Heart right ventricle (tissue), 16 donors: ENCODE data around the gene CREBBP. TPM values are rescaled to one million over a fixed set of nuclear protein-coding genes. Genes with fewer than 3 reads are reported as not detected.

Experiments
- ATAC-seq, 8 donors: fragments of 200-7000 bp; cut with Tn5 transposase; one replicate each; pipeline ENCODE4 v1.9.1; 2020; ENCODE audit warnings: mild to moderate bottlenecking in 8 of 8, moderate library complexity in 8 of 8, moderate number of reproducible peaks in 1 of 8
- DNase-seq, 2 donors: peaks; one replicate each; pipeline ENCODE4 v3.0.0-alpha.2; 2020
- H3K27ac ChIP-seq, 10 donors: fragments of 200-600 bp; sonication (generic) in 2 of 10; one replicate each; pipeline versions ENCODE4 v1.5.0 to v1.8.0; 2020 to 2022; ENCODE audit warnings: mild to moderate bottlenecking in 3 of 10
- H3K27me3 ChIP-seq, 7 donors: fragments of 200-600 bp; one replicate each; pipeline ENCODE4 v1.8.0; 2021 to 2022; ENCODE audit warnings: mild to moderate bottlenecking in 2 of 7
- H3K36me3 ChIP-seq, 9 donors: fragments of 200-600 bp; sonication (generic) in 1 of 9; one replicate each; pipeline versions ENCODE4 v1.5.0 to v1.8.0; 2020 to 2022; ENCODE audit warnings: mild to moderate bottlenecking in 2 of 9
- H3K4me1 ChIP-seq, 9 donors: fragments of 200-600 bp; sonication (generic) in 1 of 9; one replicate each; pipeline versions ENCODE4 v1.5.0 to v1.8.0; 2020 to 2022; ENCODE audit warnings: mild to moderate bottlenecking in 4 of 9
- H3K4me3 ChIP-seq, 10 donors: fragments of 200-600 bp; sonication (generic) in 2 of 10; one replicate each; pipeline versions ENCODE4 v1.5.0 to v1.8.0; 2020 to 2022; ENCODE audit warnings: mild to moderate bottlenecking in 7 of 10, moderate library complexity in 2 of 10
- H3K9me3 ChIP-seq, 11 donors: fragments of 200-600 bp in 10 of 11; sonication (generic) in 2 of 11; one replicate each; pipeline versions ENCODE4 v1.5.0 to v1.8.0; 2013 to 2022; ENCODE audit warnings: mild to moderate bottlenecking in 2 of 11, control low read depth in 1 of 11, moderate library complexity in 1 of 11
- WGBS, 2 donors: extraction: QIAGEN DNeasy Blood & Tissue Kit; methylation state at CpG; one replicate each; pipeline ENCODE4 v1.1.7; 2013; ENCODE audit warnings: inconsistent platforms in 1 of 2; 5-methylcytosine and 5-hydroxymethylcytosine counted together
- intact Hi-C, 10 donors: fragments of 100-400 bp; cut with DNase I; formaldehyde crosslinking; loops; one replicate each; pipeline versions ENCODE4 v1.11.1 to v1.14.2; 2022
- polyA plus RNA-seq, 2 donors: library from polyadenylated mRNA; stranded (reverse); fragments of 200-250 nt; gene quantifications; one replicate each; pipeline ENCODE4 v1.2.3, GENCODE V29; 2013
- total RNA-seq, 10 donors: library from RNA; stranded (reverse); fragmentation: NEBNext Ultra II Directional in 3 of 10; extraction: Animal tissue kit (Norgen Biotek cat#: 25700) in 3 of 10; gene quantifications; one replicate each; pipeline versions ENCODE4 v1.2.1 to v1.2.4, GENCODE V29; 2021 to 2023
- TF ChIP-seq, protein P1 (sequence below), 9 donors: fragments of 200-600 bp; sonication (generic) in 2 of 9; IDR thresholded peaks; one replicate each; pipeline versions ENCODE4 v1.5.0 to v1.8.0; 2021 to 2022; ENCODE audit warnings: antibody characterized with exemption in 9 of 9, mild to moderate bottlenecking in 5 of 9, moderate library complexity in 1 of 9
- donor health status: Arrhythmogenic right ventricular cardiomyopathy.
- donor health status: ischemic (EF 13 %, LVEDD 7.1; RV severe dilation, severe dysfunction).
- donor health status: healthy with polysubstance abuse.
- donor health status: DM: no; HTN: yes; CAD: no.
- donor health status: DM: no; HTN: no; CAD: no.
- donor health status: ischemic (EF 25% LVEDD 6.9; RV normal size, moderate dysfunction).
- donor health status: ischemic (EF 25% LVEDD 5.7; RV mildly dilated, moderate dysfunction).
- donor health status: healthy.
- donor health status: DM: yes; HTN: yes; CAD: no.
- donor health status: Ischemic cardiomyopathy.
- donor health status: ischemic (EF 35%, LVEDD 5.7; RV mildly dilated, moderate dysfunction).
- donor health status: nonischemic (EF 11% LVEDD 7.7; RV severe dilation, severe dysfunction).
- donor health status: DM: yes; HTN: yes; CAD: no.
- donor health status: PGD.
- donor health status: ischemic (EF 29% LVEDD 5.4; RV normal size, mild dysfunction).
- donor health status: nonischemic (EF 23%, LVEDD 6.1; RV moderate dilation, normal function).

Gene CREBBP
- total and polyA plus RNA-seq, 12 donors = 6.3 to 51.5 (median 41.0) TPM

DNA sequence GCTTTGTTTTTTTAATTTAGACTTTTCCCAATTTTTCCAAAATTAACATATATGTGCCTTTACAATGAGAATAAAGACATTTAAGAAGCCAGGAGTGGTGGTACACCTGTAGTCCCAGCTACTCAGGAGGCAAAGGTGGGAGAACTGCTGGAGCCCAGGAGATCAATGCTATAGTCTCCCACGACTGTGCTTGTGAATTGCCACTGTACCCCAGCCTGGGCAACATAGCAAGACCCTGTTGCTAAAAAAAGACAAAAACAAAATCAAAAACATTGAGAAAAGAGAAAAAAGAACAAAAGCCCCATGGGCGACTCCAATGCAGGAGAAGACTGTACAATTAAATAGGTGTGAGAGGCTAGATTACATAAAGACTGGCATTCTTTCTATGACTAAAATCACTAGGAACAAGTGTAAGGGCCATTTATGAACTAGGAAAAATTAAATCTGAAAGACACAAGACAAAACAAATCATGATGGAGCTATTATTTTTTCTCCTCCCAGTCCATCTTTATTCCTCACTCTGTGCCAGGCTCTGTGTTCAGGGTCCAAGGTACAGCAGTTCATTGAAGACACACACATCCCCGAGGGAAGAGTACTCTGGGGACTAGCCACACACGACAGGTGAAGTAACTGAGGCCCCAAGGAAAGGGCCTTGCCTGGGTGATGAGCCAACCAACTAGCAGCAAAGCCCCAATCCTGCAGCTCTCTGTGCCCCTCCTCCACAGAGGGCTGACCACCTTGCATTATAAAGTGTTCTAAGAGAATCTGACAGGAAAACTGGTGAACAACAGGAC, 79.8 kb downstream of the CREBBP start:
- Histone ChIP-seq H3K4me1 (peaks cover 0 to 84% (median 51%) of the 10 kb centered on the region in 9 donors), H3K4me3 (no peak overlapping the region), H3K27me3 (no peaks in the 10 kb centered on the region)

DNA sequence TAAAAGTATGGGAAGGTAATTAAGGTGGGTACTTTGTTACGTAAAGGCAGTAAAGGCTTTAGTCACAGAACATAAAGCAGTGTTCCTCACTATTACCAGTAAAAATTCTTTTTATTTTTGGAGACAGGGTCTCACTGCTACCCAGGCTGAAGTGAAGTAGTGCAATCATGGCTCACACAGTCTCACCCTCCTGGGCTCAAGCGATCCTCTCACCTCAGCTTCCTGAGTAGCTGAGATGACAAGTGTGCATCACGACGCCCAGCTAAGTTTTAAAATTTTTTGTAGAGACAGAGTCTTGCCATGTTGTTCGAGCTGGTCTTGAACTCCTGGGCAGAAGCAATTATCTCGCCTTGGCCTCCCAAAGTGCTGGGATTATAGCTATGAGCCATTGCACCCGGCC, 80.5 kb downstream of the CREBBP start:
- H3K27me3 ChIP-seq = no peaks in the 10 kb centered on the region
- H3K27ac ChIP-seq = no peak overlapping the region
- 84 to 86% methylated on average over 7 of the region's 7 CpGs for WGBS, 2 donors
- ATAC-seq (no peak), DNase-seq (no peak)
- intact Hi-C loops = no loop called here
- no peaks in the 10 kb centered on the region for H3K36me3 ChIP-seq
- H3K9me3 ChIP-seq = no peaks in the 10 kb centered on the region
- TF ChIP-seq, protein P1, sequence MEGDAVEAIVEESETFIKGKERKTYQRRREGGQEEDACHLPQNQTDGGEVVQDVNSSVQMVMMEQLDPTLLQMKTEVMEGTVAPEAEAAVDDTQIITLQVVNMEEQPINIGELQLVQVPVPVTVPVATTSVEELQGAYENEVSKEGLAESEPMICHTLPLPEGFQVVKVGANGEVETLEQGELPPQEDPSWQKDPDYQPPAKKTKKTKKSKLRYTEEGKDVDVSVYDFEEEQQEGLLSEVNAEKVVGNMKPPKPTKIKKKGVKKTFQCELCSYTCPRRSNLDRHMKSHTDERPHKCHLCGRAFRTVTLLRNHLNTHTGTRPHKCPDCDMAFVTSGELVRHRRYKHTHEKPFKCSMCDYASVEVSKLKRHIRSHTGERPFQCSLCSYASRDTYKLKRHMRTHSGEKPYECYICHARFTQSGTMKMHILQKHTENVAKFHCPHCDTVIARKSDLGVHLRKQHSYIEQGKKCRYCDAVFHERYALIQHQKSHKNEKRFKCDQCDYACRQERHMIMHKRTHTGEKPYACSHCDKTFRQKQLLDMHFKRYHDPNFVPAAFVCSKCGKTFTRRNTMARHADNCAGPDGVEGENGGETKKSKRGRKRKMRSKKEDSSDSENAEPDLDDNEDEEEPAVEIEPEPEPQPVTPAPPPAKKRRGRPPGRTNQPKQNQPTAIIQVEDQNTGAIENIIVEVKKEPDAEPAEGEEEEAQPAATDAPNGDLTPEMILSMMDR (IDR thresholded peaks at IDR 0.05) = no peak
- no peak overlapping the region for H3K4me3 ChIP-seq
- H3K4me1 ChIP-seq = peaks cover 0 to 84% (median 44%) of the 10 kb centered on the region in 9 donors

More for the DNA sequence above, 79.8 kb downstream of the CREBBP start:
- no peak for DNase-seq
- TF ChIP-seq, protein P1 (IDR thresholded peaks at IDR 0.05) = no peak
- H3K9me3 ChIP-seq = no peaks in the 10 kb centered on the region
- H3K36me3 ChIP-seq = peaks cover 0 to 4% (median 0%) of the 10 kb centered on the region in 9 donors
- no peak for ATAC-seq
- intact Hi-C loops = no loop called here
- WGBS, 2 donors = 88 to 89% methylated on average over 4 of the region's 4 CpGs
- H3K27ac ChIP-seq = no peak overlapping the region

DNA sequence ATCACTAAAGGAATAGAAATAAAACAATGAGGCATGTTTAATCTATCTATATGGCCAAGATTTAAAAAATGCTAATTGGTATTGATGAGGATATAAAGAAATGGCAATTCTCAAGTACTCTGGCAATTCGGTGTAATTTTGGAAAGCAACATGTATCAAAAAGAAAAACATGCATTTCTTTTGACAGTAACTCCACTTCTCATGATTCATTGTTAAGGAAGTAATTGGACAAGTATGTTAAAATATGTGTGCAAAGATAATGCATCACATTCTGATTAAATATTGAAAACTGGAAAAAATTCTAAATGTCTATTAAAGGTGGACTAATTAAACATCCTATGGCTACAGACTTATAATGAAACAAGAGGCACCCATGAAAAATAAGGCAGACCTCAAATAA, 81.2 kb downstream of the CREBBP start:
- Histone ChIP-seq H3K9me3 (no peaks in the 10 kb centered on the region), H3K4me1 (peaks cover 0 to 84% (median 43%) of the 10 kb centered on the region in 9 donors), H3K27me3 (no peaks in the 10 kb centered on the region), H3K27ac (no peak overlapping the region), H3K36me3 (no peaks in the 10 kb centered on the region), H3K4me3 (no peak overlapping the region)
- TF ChIP-seq, protein P1 (IDR thresholded peaks at IDR 0.05) = no peak
- no peak for DNase-seq
- intact Hi-C loops = loop anchor here in 2 of 10 donors (5.0 kb wide), 1 partner anchor 78 kb away; no protein-coding TSS in a partner anchor
- 77 to 89% methylated on average over 1 of the region's 1 CpG for WGBS, 2 donors
- ATAC-seq = no peak

DNA sequence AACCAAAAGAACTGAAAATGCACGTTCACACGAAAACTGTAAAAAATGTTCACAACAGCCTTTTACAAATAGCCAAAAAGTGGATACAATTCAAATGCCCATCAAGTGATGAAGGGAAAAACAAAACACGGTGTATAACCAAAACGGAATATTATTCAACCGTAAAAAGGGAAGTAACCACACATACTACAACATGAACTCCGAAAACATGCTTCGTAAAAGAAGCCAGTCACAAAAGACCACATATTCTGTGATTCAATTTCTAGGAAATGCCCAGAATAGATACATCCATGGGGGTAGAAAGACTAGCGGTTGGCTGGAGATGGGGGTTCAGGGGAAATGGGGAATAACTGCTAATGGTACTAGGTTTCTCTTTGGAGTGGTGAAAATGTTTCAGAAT, 81.7 kb downstream of the CREBBP start:
- Histone ChIP-seq H3K4me1 (peaks cover under 1 to 84% (median 42%) of the 10 kb centered on the region in 9 donors), H3K27me3 (no peaks in the 10 kb centered on the region), H3K9me3 (no peaks in the 10 kb centered on the region), H3K4me3 (no peak overlapping the region), H3K27ac (no peak overlapping the region), H3K36me3 (no peaks in the 10 kb centered on the region)
- ATAC-seq (no peak), DNase-seq (no peak)
- intact Hi-C loops = loop anchor here in 2 of 10 donors (5.0 kb wide), 1 partner anchor 78 kb away; no protein-coding TSS in a partner anchor
- TF ChIP-seq, protein P1 (IDR thresholded peaks at IDR 0.05) = no peak
- WGBS, 2 donors = 88 to 91% methylated on average over 8 of the region's 8 CpGs
